HG03135 (cell line): ENCODE results near the gene PILRA.
"Not testable (repeated sequence)": the region's sequence is repeated elsewhere in the genome, so short reads cannot be mapped to it uniquely, and the experiment has no call there.

ENCODE experiments used
- ATAC-seq: cut with Tn5 transposase; IDR thresholded peaks from one replicate; pipeline ENCODE4 v1.9.1; 2021; ENCODE audit warnings: mild to moderate bottlenecking, moderate library complexity; ENCODE audit not compliant: unreplicated experiment

PILRA gene

GRCh38 chr7:100373261-100373831 lies at the start of gene PILRA:
Gene PILRA (plus strand): TSS chr7:100373487. CDS start chr7:100373657, 170 bp downstream.
- no peak for ATAC-seq

GRCh38 chr7:100324194-100324593 lies 49.1 kb upstream of the PILRA start:
- not testable (repeated sequence) for ATAC-seq

GRCh38 chr7:100325671-100326070 lies 47.6 kb upstream of the PILRA start:
- not testable (repeated sequence) for ATAC-seq

- ATAC-seq = not testable (repeated sequence)
These were observed 46.4 kb upstream of the PILRA start for GRCh38 chr7:100326914-100327313.

GRCh38 chr7:100335566-100336466 lies 37.5 kb upstream of the PILRA start:
- peak; percentile 97 for ATAC-seq

- not testable (repeated sequence) for ATAC-seq
These were observed 35.1 kb upstream of the PILRA start for GRCh38 chr7:100338083-100338696.

GRCh38 chr7:100341286-100341685 lies 32.0 kb upstream of the PILRA start:
- not testable (repeated sequence) for ATAC-seq

- no peak for ATAC-seq
These were observed 30.5 kb upstream of the PILRA start for GRCh38 chr7:100342765-100343164.

GRCh38 chr7:100344124-100344559 lies 29.1 kb upstream of the PILRA start:
- ATAC-seq = peak; percentile 8

- peak; percentile 69 for ATAC-seq
These were observed 28.6 kb upstream of the PILRA start for GRCh38 chr7:100344560-100345287.

GRCh38 chr7:100345288-100345672 lies 28.0 kb upstream of the PILRA start:
- ATAC-seq = peak; percentile 15

GRCh38 chr7:100346921-100347320 lies 26.4 kb upstream of the PILRA start:
- no peak for ATAC-seq

- ATAC-seq = no peak
These were observed 24.5 kb upstream of the PILRA start for GRCh38 chr7:100348805-100349204.

- no peak for ATAC-seq
These were observed 23.5 kb upstream of the PILRA start for GRCh38 chr7:100349757-100350156.

GRCh38 chr7:100351657-100352058 lies 21.6 kb upstream of the PILRA start:
- no peak for ATAC-seq

GRCh38 chr7:100352230-100352781 lies 21.0 kb upstream of the PILRA start:
- not testable (repeated sequence) for ATAC-seq

GRCh38 chr7:100352984-100353684 lies 20.2 kb upstream of the PILRA start:
- ATAC-seq = no peak

GRCh38 chr7:100353685-100354330 lies 19.5 kb upstream of the PILRA start:
- no peak for ATAC-seq

GRCh38 chr7:100356416-100357068 lies 16.7 kb upstream of the PILRA start:
- ATAC-seq = no peak
